Nephron progenitor cell (in vitro differentiated cells): Measurements from ENCODE around the gene WWOX.

ENCODE experiments used
- DNase-seq: peaks from one replicate; pipeline ENCODE4 v3.0.0; 2021
- H3K27ac Mint-ChIP-seq: 2 replicates; pipeline ENCODE4 v1.8.0; 2021; ENCODE audit warnings: mild to moderate bottlenecking, moderate library complexity, mixed read lengths
- H3K27me3 Mint-ChIP-seq: 2 replicates; pipeline ENCODE4 v1.8.0; 2021; ENCODE audit warnings: mild to moderate bottlenecking, low read depth, mixed read lengths; ENCODE audit not compliant: poor library complexity
- H3K36me3 Mint-ChIP-seq: 2 replicates; pipeline ENCODE4 v1.8.0; 2021; ENCODE audit warnings: low read depth, mixed read lengths
- H3K4me1 Mint-ChIP-seq: 2 replicates; pipeline ENCODE4 v1.8.0; 2021; ENCODE audit warnings: mixed read lengths
- H3K4me3 Mint-ChIP-seq: 2 replicates; pipeline ENCODE4 v1.8.0; 2021; ENCODE audit warnings: mild to moderate bottlenecking, moderate library complexity, mixed read lengths
- H3K9me3 Mint-ChIP-seq: 2 replicates; pipeline ENCODE4 v1.8.0; 2021; ENCODE audit warnings: mild to moderate bottlenecking, moderate library complexity, mixed read lengths
- TF ChIP-seq, protein P1 (sequence below): fragments of 200-600 bp; sonication (generic); IDR thresholded peaks from 2 replicates; pipeline ENCODE4 v1.5.0; 2021; ENCODE audit warnings: antibody characterized with exemption

Gene WWOX

DNA sequence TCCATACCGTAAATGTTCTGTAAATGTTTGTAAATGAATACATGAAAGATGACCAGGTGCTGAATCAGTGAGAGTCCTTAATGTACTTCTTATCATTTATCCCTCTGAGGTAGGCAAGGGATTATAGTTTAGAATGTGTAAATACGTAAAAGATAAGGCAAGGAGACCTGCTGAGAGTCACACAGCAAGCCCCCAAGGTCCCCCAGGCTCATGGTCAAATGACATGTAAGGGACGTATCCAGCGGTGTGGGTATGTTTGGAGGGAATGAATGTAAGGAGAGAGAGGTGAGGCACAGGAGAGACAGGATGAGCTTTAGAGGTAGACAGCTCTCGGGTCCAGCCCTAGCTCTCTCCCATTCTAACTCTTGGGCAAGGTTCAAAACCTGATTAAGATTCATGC lies 341.8 kb downstream of the WWOX start:
- no peak overlapping the region for H3K27ac Mint-ChIP-seq
- no peaks in the 10 kb centered on the region for H3K36me3 Mint-ChIP-seq
- H3K27me3 Mint-ChIP-seq, result peaks cover 6% of the 10 kb centered on the region
- no peak overlapping the region for H3K4me3 Mint-ChIP-seq
- no peaks in the 10 kb centered on the region for H3K9me3 Mint-ChIP-seq
- TF ChIP-seq, protein P1, sequence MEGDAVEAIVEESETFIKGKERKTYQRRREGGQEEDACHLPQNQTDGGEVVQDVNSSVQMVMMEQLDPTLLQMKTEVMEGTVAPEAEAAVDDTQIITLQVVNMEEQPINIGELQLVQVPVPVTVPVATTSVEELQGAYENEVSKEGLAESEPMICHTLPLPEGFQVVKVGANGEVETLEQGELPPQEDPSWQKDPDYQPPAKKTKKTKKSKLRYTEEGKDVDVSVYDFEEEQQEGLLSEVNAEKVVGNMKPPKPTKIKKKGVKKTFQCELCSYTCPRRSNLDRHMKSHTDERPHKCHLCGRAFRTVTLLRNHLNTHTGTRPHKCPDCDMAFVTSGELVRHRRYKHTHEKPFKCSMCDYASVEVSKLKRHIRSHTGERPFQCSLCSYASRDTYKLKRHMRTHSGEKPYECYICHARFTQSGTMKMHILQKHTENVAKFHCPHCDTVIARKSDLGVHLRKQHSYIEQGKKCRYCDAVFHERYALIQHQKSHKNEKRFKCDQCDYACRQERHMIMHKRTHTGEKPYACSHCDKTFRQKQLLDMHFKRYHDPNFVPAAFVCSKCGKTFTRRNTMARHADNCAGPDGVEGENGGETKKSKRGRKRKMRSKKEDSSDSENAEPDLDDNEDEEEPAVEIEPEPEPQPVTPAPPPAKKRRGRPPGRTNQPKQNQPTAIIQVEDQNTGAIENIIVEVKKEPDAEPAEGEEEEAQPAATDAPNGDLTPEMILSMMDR, result no peak
- peaks cover 47% of the 10 kb centered on the region for H3K4me1 Mint-ChIP-seq
- DNase-seq, result no peak

DNA sequence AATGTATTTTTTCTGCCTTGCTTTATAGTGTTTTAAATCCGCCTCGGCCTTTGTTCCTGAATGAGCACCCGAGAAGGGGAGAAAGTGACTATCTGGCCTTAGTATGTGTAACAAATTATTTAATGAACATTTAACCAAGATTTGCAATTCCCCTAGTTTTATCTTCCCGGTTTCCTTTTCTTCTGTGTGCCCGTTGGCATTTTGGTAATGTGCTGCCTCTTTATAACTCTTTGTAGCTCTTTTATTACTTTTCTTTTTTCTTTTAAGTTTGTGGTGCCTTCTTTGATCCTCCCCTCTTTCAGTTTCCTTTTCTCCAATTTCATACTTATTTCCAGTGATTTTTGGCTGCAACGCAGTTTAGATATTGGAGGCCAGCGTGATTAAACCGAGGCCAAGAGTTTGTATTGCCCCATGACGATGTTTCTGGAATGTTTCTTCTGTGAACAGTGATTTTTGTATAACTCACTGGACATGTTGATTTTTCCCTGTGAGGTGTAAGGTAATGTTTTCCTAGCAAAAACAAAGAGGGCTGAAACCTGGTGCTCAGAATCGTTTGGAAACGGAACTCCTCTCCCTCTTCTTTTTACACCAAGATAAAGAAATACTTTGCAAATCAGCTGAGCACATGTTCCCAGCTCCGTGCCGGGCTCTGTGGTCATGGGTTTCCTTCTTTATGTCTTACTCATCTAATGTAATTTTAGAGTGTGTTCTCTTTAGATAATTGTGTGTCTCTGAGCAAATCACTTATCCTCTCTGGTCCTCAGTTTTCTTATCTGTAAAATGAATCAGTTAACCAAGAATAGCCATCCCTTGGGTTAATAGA lies 344.3 kb downstream of the WWOX start:
- peaks cover 6% of the 10 kb centered on the region for H3K27me3 Mint-ChIP-seq
- H3K4me3 Mint-ChIP-seq, result no peak overlapping the region
- TF ChIP-seq, protein P1, result no peak
- H3K27ac Mint-ChIP-seq, result peak overlapping the region; percentile 87
- no peaks in the 10 kb centered on the region for H3K9me3 Mint-ChIP-seq
- H3K4me1 Mint-ChIP-seq, result peaks cover 57% of the 10 kb centered on the region
- no peak for DNase-seq
- no peaks in the 10 kb centered on the region for H3K36me3 Mint-ChIP-seq

DNA sequence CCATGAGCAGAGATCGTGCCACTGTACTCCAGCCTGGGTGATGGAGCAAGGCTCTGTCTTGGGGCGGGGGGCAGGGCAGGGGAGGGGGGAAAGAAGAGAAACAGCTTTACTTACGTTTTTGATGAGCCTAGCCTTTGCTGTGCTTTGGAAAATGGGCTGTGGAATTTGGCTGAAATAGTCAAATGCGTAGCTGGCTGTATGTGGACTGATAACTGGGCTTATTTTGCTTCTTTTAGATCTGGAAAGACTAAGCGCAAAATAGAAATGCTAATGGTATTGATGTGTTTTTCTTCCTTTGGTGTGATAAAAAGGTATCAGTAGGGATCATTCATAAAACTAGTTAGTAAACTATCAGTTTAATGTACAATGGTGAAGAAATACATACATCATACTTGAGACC lies 346.4 kb downstream of the WWOX start:
- Mint-ChIP-seq H3K9me3 (no peaks in the 10 kb centered on the region), H3K4me1 (peaks cover 68% of the 10 kb centered on the region), H3K27me3 (peaks cover 6% of the 10 kb centered on the region), H3K36me3 (no peaks in the 10 kb centered on the region), H3K4me3 (no peak overlapping the region), H3K27ac (peak overlapping the region; percentile 71)
- no peak for DNase-seq
- TF ChIP-seq, protein P1, result no peak

DNA sequence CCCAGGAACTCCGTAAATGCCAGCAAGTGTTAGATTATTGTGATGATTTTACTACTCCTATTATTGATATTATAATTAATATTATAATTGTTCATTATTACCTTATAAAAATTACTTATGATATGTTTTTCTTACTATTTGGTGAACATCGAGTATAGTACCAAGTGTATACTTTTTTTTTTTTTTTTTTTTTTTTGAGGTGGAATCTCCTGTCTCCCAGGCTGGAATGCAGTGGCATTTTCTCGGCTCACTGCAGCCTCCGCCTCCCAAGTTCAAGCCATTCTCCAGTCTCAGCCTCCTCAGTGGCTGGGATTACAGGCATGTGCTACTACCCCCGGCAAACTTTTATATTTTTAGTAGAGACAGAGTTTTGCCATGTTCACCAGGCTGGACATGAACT lies 347.0 kb downstream of the WWOX start:
- Mint-ChIP-seq H3K27ac (no peak overlapping the region), H3K4me3 (no peak overlapping the region), H3K4me1 (peaks cover 68% of the 10 kb centered on the region), H3K36me3 (no peaks in the 10 kb centered on the region), H3K27me3 (peaks cover 6% of the 10 kb centered on the region), H3K9me3 (no peaks in the 10 kb centered on the region)
- TF ChIP-seq, protein P1, result no peak
- DNase-seq, result no peak

DNA sequence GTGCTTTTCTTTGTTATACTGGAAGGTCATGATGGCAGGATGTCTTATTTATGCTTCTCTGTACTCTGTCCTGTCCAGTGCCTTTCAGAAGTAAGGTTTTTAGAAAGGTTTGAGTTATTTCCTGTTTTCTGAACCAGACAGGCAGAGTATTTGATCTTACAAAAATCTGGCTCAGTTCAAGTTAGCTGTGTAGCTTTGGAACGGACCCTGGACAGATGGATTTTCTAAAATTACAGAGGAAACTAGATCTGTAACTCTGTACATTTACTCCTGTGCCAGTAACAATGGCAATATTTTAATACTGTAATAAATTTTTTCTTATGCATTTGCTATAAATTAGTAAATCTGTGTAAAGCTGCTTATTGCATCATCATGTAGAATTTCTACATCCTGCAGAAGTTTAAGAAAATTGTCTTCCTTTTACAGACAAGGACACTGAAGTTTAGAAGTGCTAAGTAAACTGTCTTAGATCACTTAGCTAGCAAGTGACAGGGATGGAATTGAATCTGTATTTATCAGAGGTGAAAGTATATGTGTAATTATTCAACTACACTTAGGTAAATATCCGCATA lies 347.6 kb downstream of the WWOX start:
- DNase-seq, result no peak
- Mint-ChIP-seq H3K4me1 (peaks cover 68% of the 10 kb centered on the region), H3K27ac (no peak overlapping the region), H3K9me3 (no peaks in the 10 kb centered on the region), H3K4me3 (no peak overlapping the region), H3K36me3 (no peaks in the 10 kb centered on the region), H3K27me3 (peaks cover 6% of the 10 kb centered on the region)
- TF ChIP-seq, protein P1, result no peak
